ENCODE measurements around the gene PC. TPM values are rescaled to one million over a fixed set of nuclear protein-coding genes. Genes with fewer than 3 reads are reported as not detected.

The PC gene
- total RNA-seq, 4 donors from 2014 or later: 4.7 to 7.0 (median 5.6) TPM

DNA sequence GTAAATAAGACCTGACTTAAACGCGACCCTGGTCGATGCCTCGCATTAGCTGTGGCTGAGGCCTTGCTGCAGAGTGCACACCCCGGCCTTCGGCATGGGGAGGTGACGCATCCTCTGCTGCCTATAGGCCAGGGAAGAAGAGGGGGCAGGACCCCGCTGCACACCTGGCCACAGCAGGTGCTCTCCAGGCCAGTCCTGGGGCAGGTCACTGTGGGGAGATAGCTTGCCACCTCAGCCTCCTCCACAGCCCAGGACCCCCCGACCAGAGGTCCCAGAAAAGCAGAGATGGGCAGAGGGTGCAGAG lies 88.7 kb downstream of the PC start:
- no peak for ATAC-seq
- Histone ChIP-seq H3K4me1 (no peaks in the 10 kb centered on the region), H3K4me3 (no peak overlapping the region), H3K27me3 (no peaks in the 10 kb centered on the region), H3K27ac (no peak overlapping the region), H3K36me3 (peaks cover 0 to 28% of the 10 kb centered on the region in 2 donors), H3K9me3 (no peaks in the 10 kb centered on the region)
- TF ChIP-seq POLR2AphosphoS5 (IDR thresholded peaks at IDR 0.05): no peak
- no peak for TF ChIP-seq EP300 (IDR thresholded peaks at IDR 0.05)
- no peak for TF ChIP-seq POLR2A (IDR thresholded peaks at IDR 0.05)
- TF ChIP-seq, protein P1, sequence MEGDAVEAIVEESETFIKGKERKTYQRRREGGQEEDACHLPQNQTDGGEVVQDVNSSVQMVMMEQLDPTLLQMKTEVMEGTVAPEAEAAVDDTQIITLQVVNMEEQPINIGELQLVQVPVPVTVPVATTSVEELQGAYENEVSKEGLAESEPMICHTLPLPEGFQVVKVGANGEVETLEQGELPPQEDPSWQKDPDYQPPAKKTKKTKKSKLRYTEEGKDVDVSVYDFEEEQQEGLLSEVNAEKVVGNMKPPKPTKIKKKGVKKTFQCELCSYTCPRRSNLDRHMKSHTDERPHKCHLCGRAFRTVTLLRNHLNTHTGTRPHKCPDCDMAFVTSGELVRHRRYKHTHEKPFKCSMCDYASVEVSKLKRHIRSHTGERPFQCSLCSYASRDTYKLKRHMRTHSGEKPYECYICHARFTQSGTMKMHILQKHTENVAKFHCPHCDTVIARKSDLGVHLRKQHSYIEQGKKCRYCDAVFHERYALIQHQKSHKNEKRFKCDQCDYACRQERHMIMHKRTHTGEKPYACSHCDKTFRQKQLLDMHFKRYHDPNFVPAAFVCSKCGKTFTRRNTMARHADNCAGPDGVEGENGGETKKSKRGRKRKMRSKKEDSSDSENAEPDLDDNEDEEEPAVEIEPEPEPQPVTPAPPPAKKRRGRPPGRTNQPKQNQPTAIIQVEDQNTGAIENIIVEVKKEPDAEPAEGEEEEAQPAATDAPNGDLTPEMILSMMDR (IDR thresholded peaks at IDR 0.05): no peak
- WGBS, 2 donors (ENCODE audit: low coverage in 1 of 2): 100% methylated on average over 1 of the region's 9 CpGs; no CpG with 5 or more reads in 1 of the 2 donors

DNA sequence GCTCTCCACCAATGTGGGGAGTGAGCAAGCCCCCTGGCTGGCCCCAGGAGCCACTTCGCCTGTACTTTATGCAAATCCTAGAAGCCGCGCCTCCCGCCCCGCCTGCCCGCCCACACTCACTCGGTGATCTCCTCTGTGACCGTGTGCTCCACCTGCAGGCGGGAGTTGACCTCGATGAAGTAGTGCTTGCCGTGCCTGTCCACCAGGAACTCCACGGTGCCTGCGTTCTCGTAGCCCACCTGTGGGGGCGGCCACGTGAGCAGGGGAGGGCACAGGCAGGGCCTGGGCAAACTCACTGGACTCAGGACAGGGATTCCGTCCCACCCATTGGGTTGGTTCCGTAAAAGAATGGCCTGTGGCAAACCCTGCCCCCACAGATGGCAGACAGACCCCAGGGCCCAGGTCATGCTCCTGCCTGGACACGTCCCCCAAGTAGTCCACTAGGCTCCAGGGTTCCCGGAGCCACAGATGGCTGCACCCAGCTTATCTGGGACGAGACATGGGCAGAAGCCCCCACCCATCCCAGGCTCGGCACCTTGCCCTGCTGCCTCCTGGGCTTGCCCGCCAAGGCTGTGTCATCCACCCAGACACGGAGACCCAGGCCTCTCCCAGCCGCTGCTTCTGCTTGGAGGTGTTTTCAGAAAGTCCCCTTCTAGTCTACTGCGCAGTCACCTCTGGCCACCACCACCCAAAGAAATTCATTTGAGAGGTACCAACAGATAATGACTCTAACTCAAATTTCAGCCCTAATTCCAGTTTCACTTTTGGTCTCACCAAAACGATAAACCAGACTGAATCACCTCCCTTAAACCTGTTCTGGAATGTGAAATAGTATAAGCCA lies 89.2 kb downstream of the PC start:
- 71 to 100% methylated on average over 3 to 13 of the region's 27 CpGs for WGBS, 2 donors (ENCODE audit: low coverage in 1 of 2)
- Histone ChIP-seq H3K27ac (no peak overlapping the region), H3K36me3 (peaks cover 0 to 28% of the 10 kb centered on the region in 2 donors), H3K9me3 (no peaks in the 10 kb centered on the region), H3K27me3 (no peaks in the 10 kb centered on the region), H3K4me1 (no peaks in the 10 kb centered on the region), H3K4me3 (no peak overlapping the region)
- no peak for ATAC-seq
- TF ChIP-seq POLR2A (IDR thresholded peaks at IDR 0.05): no peak
- TF ChIP-seq POLR2AphosphoS5 (IDR thresholded peaks at IDR 0.05): no peak
- TF ChIP-seq, protein P1 (IDR thresholded peaks at IDR 0.05): no peak
- no peak for TF ChIP-seq EP300 (IDR thresholded peaks at IDR 0.05)

DNA sequence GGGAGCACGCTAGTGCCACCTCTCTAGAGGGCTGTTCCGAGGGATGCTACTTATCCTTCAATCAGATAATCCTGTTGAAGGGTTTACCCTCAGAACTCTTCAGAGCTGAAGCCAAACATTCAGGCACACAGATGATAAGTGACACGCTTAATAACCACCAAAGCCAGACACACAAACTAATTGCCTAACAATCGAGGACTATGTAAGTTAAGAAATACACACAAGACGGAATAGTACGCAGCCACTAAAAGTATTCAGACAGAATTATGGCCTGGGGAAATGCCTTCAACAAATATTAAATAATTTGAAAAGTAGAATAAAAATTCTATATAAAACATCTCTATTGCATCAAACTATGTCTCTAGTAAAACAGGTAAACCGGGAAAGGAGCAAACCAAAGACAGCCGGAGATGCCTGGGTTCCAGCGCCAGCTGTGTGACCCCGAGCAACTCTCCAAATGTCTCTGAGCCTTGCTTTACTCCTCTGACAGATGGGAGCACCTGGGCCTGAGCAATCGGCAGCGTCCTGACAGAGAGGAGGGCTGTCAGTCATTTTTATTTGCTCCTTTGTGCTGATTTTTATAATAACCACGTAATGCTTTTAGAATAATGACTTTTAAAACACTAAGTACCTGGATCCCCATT lies 90.0 kb downstream of the PC start:
- Histone ChIP-seq H3K27me3 (no peaks in the 10 kb centered on the region), H3K4me1 (no peaks in the 10 kb centered on the region), H3K27ac (no peak overlapping the region), H3K36me3 (peaks cover 0 to 28% of the 10 kb centered on the region in 2 donors), H3K9me3 (no peaks in the 10 kb centered on the region), H3K4me3 (no peak overlapping the region)
- TF ChIP-seq, protein P1 (IDR thresholded peaks at IDR 0.05): no peak
- TF ChIP-seq POLR2AphosphoS5 (IDR thresholded peaks at IDR 0.05) (no peak), EP300 (IDR thresholded peaks at IDR 0.05) (no peak), POLR2A (IDR thresholded peaks at IDR 0.05) (no peak)
- no peak for ATAC-seq
- 94 to 97% methylated on average over 11 to 13 of the region's 13 CpGs for WGBS, 2 donors (ENCODE audit: low coverage in 1 of 2)

DNA sequence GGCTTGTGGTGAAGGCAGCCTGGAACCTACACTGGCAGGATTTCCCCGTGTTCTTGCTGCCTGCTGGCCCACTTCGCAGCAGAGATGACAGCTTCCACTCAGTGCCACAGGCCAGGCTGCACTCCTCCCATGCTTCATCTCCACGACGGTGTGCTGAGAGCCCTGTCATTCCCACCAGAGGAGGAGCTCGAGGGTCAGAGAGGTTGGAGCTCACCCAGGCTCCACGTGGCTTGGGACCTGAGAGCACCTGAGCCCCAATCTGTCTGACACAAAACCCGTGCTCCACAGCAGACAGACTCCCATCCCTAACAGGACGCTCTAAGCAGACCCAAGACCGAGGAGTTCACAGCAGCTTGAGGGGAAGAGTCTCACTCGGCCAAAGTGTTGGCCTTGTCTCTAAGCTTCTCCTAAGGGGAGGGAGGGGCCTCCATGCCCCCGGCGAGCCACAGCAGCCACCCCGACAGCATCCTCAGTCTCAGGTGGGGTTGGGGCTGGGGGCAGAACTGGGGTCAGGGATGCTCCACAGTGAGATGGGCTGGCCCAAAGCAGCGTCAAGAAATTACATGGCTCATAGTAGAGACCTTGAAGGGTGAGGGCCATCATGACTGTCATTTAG lies 90.7 kb downstream of the PC start:
- Histone ChIP-seq H3K9me3 (no peaks in the 10 kb centered on the region), H3K27me3 (no peaks in the 10 kb centered on the region), H3K27ac (no peak overlapping the region), H3K4me3 (no peak overlapping the region), H3K4me1 (no peaks in the 10 kb centered on the region), H3K36me3 (peaks cover 0 to 28% of the 10 kb centered on the region in 2 donors)
- WGBS, 2 donors (ENCODE audit: low coverage in 1 of 2): 60% methylated on average over 1 of the region's 14 CpGs; no CpG with 5 or more reads in 1 of the 2 donors
- TF ChIP-seq POLR2A (IDR thresholded peaks at IDR 0.05) (no peak), POLR2AphosphoS5 (IDR thresholded peaks at IDR 0.05) (no peak), EP300 (IDR thresholded peaks at IDR 0.05) (no peak)
- TF ChIP-seq, protein P1 (IDR thresholded peaks at IDR 0.05): no peak
- ATAC-seq: no peak
